T-cell (primary cell): ENCODE measurements around the gene CADM1. TPM values are rescaled to one million over a fixed set of nuclear protein-coding genes. Genes with fewer than 3 reads are reported as not detected.

ENCODE experiments used
- ATAC-seq, 4 experiments: fragments of 200-7000 bp in 3 of 4; fragments of 150-1000 bp in 1 of 4; cut with Tn5 transposase; replicated peaks in 1 of 4; 1 replicate in 3 of 4; 2 replicates in 1 of 4; pipeline ENCODE4 v1.10.0; 2021; ENCODE audit warnings: moderate library complexity in 3 of 4, mild to moderate bottlenecking in 2 of 4, moderate number of reproducible peaks in 1 of 4
- CTCF ChIA-PET, 2 donors: fragments of 300-600 bp; sonication (Branson Sonifier 250); formaldehyde crosslinking; loops; one replicate each; lab custom pipeline; 2022; ENCODE audit warnings: antibody characterized with exemption in 2 of 2; lab: Charles Lee
- POLR2A ChIA-PET, 2 donors: fragments of 300-600 bp; sonication (Branson Sonifier 250); formaldehyde crosslinking; loops; one replicate each; lab custom pipeline; 2022; ENCODE audit warnings: antibody characterized with exemption in 2 of 2; lab: Charles Lee
- DNase-seq, 35 experiments: peaks; one replicate each; pipeline versions ENCODE4 v3.0.0 to v3.0.0-alpha.2; 2013 to 2023
- H3K27ac ChIP-seq: one replicate; pipeline ENCODE4 v1.5.1; 2013; ENCODE audit warnings: low read length
- H3K27me3 ChIP-seq, 2 experiments: replicated peaks in 1 of 2; 1 replicate in 1 of 2; 2 replicates in 1 of 2; pipeline versions ENCODE4 v1.6.1 to v1.7.0; 2013; ENCODE audit warnings: low read length in 1 of 2, mixed read lengths in 1 of 2; ENCODE audit not compliant: control insufficient read depth in 2 of 2, insufficient read depth in 2 of 2; ENCODE audit errors: extremely low read depth in 1 of 2
- H3K36me3 ChIP-seq, 2 donors: 1 replicate in 1 of 2; 2 replicates in 1 of 2; pipeline versions ENCODE4 v1.6.1 to v1.7.0; 2013; ENCODE audit warnings: low read length in 1 of 2; ENCODE audit not compliant: control insufficient read depth in 2 of 2, insufficient read depth in 1 of 2; ENCODE audit errors: extremely low read depth in 1 of 2
- H3K4me1 ChIP-seq, 2 experiments: 1 replicate in 1 of 2; 2 replicates in 1 of 2; pipeline versions ENCODE4 v1.6.1 to v1.7.0; 2013; ENCODE audit warnings: low read length in 2 of 2, mixed read lengths in 1 of 2; ENCODE audit not compliant: insufficient read depth in 2 of 2, control insufficient read depth in 1 of 2; ENCODE audit errors: extremely low read depth in 1 of 2
- H3K4me3 ChIP-seq, 2 donors: 1 replicate in 1 of 2; 2 replicates in 1 of 2; pipeline versions ENCODE4 v1.5.1 to v1.7.0; 2013; ENCODE audit warnings: mild to moderate bottlenecking in 2 of 2, low read length in 1 of 2, moderate library complexity in 1 of 2; ENCODE audit not compliant: control insufficient read depth in 1 of 2; ENCODE audit errors: extremely low read depth in 1 of 2
- H3K9me3 ChIP-seq: 2 replicates; pipeline ENCODE4 v1.7.0; 2013
- H3K27ac Mint-ChIP-seq, 2 donors: one replicate each; pipeline ENCODE4 v1.8.0; 2020 to 2021; ENCODE audit warnings: mild to moderate bottlenecking in 2 of 2, mixed read lengths in 2 of 2
- H3K27me3 Mint-ChIP-seq, 2 donors: one replicate each; pipeline ENCODE4 v1.8.0; 2021 to 2022; ENCODE audit warnings: mixed read lengths in 2 of 2
- H3K36me3 Mint-ChIP-seq: one replicate; pipeline ENCODE4 v1.8.0; 2021; ENCODE audit warnings: mixed read lengths
- H3K4me1 Mint-ChIP-seq, 3 donors: one replicate each; pipeline ENCODE4 v1.8.0; 2020 to 2022; ENCODE audit warnings: mixed read lengths in 3 of 3, mild to moderate bottlenecking in 1 of 3
- H3K4me3 Mint-ChIP-seq, 3 donors: one replicate each; pipeline ENCODE4 v1.8.0; 2020 to 2022; ENCODE audit warnings: mild to moderate bottlenecking in 3 of 3, mixed read lengths in 3 of 3, moderate library complexity in 3 of 3
- H3K9me3 Mint-ChIP-seq, 3 donors: one replicate each; pipeline ENCODE4 v1.8.0; 2020 to 2022; ENCODE audit warnings: mixed read lengths in 3 of 3
- WGBS: methylation state at CpG from one replicate; pipeline ENCODE4 v1.1.5; 2013; ENCODE audit warnings: missing lambda C conversion rate; ENCODE audit not compliant: insufficient coverage; 5-methylcytosine and 5-hydroxymethylcytosine counted together
- total RNA-seq, 35 experiments: library from RNA in 6 of 35; stranded (reverse) in 6 of 35; fragments of 120-200 nt in 1 of 35; gene quantifications; one replicate each; pipeline versions ENCODE4 v1.2.1 to v1.2.4 and lab custom pipeline; 2013 to 2026

The CADM1 gene
- total RNA-seq, 5 donors from 2014 or later (not counting 1 experiment from before 2014, with no cell fraction given), result 2.1 to 6.7 (median 3.1) TPM

- Histone ChIP-seq H3K9me3 (no peaks in the 10 kb centered on the region), H3K27me3 (peaks cover 24 to 42% of the 10 kb centered on the region in 2 experiments), H3K4me1 (peaks cover 4 to 32% of the 10 kb centered on the region in 2 experiments), H3K36me3 (no peaks in the 10 kb centered on the region), H3K4me3 (no peak overlapping the region), H3K27ac (no peak overlapping the region)
- Mint-ChIP-seq H3K27me3 (peaks cover 21 to 23% of the 10 kb centered on the region in 2 donors), H3K27ac (no peak overlapping the region), H3K4me1 (peaks cover 5 to 13% (median 10%) of the 10 kb centered on the region in 3 donors), H3K4me3 (no peak overlapping the region), H3K9me3 (no peaks in the 10 kb centered on the region), H3K36me3 (no peaks in the 10 kb centered on the region)
- ChIA-PET POLR2A (no interaction called here), CTCF (no interaction called here)
- WGBS, result no CpG with 5 or more reads among the region's 2 CpGs
- ATAC-seq (no peak), DNase-seq (no peak)
These were observed 4.3 kb downstream of the CADM1 start for GRCh38 chr11:115499891-115500290.

- no peaks in the 10 kb centered on the region for H3K9me3 ChIP-seq
- DNase-seq (no peak), ATAC-seq (no peak)
- Mint-ChIP-seq H3K27me3 (peaks cover 17 to 19% of the 10 kb centered on the region in 2 donors), H3K27ac (no peak overlapping the region), H3K4me1 (peaks cover 0 to 9% (median 6%) of the 10 kb centered on the region in 3 donors), H3K9me3 (no peaks in the 10 kb centered on the region), H3K4me3 (no peak overlapping the region), H3K36me3 (no peaks in the 10 kb centered on the region)
- no peak overlapping the region for H3K27ac ChIP-seq
- CTCF ChIA-PET, result no interaction called here
- H3K27me3 ChIP-seq, result peaks cover 21 to 36% of the 10 kb centered on the region in 2 experiments
- H3K36me3 ChIP-seq, result no peaks in the 10 kb centered on the region
- POLR2A ChIA-PET, result interaction anchor here in 1 of 2 donors (0.6 kb wide), 1 partner anchor 33 kb away, joined by 3 read pairs; no protein-coding TSS in a partner anchor
- 80% methylated on average over 4 of the region's 4 CpGs for WGBS
- H3K4me1 ChIP-seq, result peaks cover 4 to 27% of the 10 kb centered on the region in 2 experiments
- no peak overlapping the region for H3K4me3 ChIP-seq
These were observed 4.9 kb downstream of the CADM1 start for GRCh38 chr11:115499241-115499799.

GRCh38 chr11:115498354-115498753, 5.9 kb downstream of the CADM1 start:
- Histone ChIP-seq H3K27ac (no peak overlapping the region), H3K4me1 (peaks cover 2 to 17% of the 10 kb centered on the region in 2 experiments), H3K9me3 (no peaks in the 10 kb centered on the region), H3K36me3 (no peaks in the 10 kb centered on the region), H3K4me3 (no peak overlapping the region), H3K27me3 (peaks cover 21 to 26% of the 10 kb centered on the region in 2 experiments)
- H3K4me3 Mint-ChIP-seq, result no peak overlapping the region
- peaks cover 16 to 17% of the 10 kb centered on the region in 2 donors for H3K27me3 Mint-ChIP-seq
- WGBS, result 89% methylated on average over 6 of the region's 9 CpGs
- H3K36me3 Mint-ChIP-seq, result no peaks in the 10 kb centered on the region
- no peaks in the 10 kb centered on the region for H3K9me3 Mint-ChIP-seq
- ChIA-PET CTCF (interaction anchor here in 1 of 2 donors (0.6 kb wide), 1 partner anchor 51 kb away, joined by 6 read pairs; no protein-coding TSS in a partner anchor), POLR2A (interaction anchor here in 1 of 2 donors (0.5 kb wide), 1 partner anchor 795 kb away, joined by 6 read pairs; no protein-coding TSS in a partner anchor)
- H3K4me1 Mint-ChIP-seq, result peaks cover 0 to 4% (median 0%) of the 10 kb centered on the region in 3 donors
- H3K27ac Mint-ChIP-seq, result no peak overlapping the region
- DNase-seq (no peak), ATAC-seq (no peak)

GRCh38 chr11:115497303-115497702, 6.9 kb downstream of the CADM1 start:
- no peaks in the 10 kb centered on the region for H3K36me3 Mint-ChIP-seq
- ATAC-seq, result no peak
- CTCF ChIA-PET, result no interaction called here
- 45% methylated on average over 2 of the region's 2 CpGs for WGBS
- no peak overlapping the region for H3K27ac Mint-ChIP-seq
- no peaks in the 10 kb centered on the region for H3K9me3 Mint-ChIP-seq
- no peak overlapping the region for H3K4me3 Mint-ChIP-seq
- DNase-seq, result no peak
- H3K27me3 Mint-ChIP-seq, result peaks cover 17 to 18% of the 10 kb centered on the region in 2 donors
- H3K27ac ChIP-seq, result no peak overlapping the region
- peaks cover 0 to 4% (median 0%) of the 10 kb centered on the region in 3 donors for H3K4me1 Mint-ChIP-seq
- H3K4me1 ChIP-seq, result peaks cover 0 to 8% of the 10 kb centered on the region in 2 experiments
- no peaks in the 10 kb centered on the region for H3K9me3 ChIP-seq
- H3K27me3 ChIP-seq, result peaks cover 17 to 21% of the 10 kb centered on the region in 2 experiments
- no peaks in the 10 kb centered on the region for H3K36me3 ChIP-seq
- POLR2A ChIA-PET, result no interaction called here
- H3K4me3 ChIP-seq, result no peak overlapping the region

GRCh38 chr11:115496892-115497291, 7.3 kb downstream of the CADM1 start:
- Histone ChIP-seq H3K4me3 (no peak overlapping the region), H3K36me3 (no peaks in the 10 kb centered on the region), H3K9me3 (no peaks in the 10 kb centered on the region), H3K4me1 (peaks cover 0 to 4% of the 10 kb centered on the region in 2 experiments), H3K27ac (no peak overlapping the region), H3K27me3 (peaks cover 15 to 19% of the 10 kb centered on the region in 2 experiments)
- Mint-ChIP-seq H3K27me3 (peaks cover 17 to 18% of the 10 kb centered on the region in 2 donors), H3K36me3 (no peaks in the 10 kb centered on the region), H3K9me3 (no peaks in the 10 kb centered on the region), H3K4me1 (peaks cover 0 to 4% (median 0%) of the 10 kb centered on the region in 3 donors), H3K4me3 (no peak overlapping the region), H3K27ac (no peak overlapping the region)
- ChIA-PET POLR2A (no interaction called here), CTCF (no interaction called here)
- 50% methylated on average over 2 of the region's 3 CpGs for WGBS
- ATAC-seq, result no peak
- no peak for DNase-seq

- Mint-ChIP-seq H3K36me3 (no peaks in the 10 kb centered on the region), H3K27ac (no peak overlapping the region), H3K4me1 (peaks cover 0 to 4% (median 0%) of the 10 kb centered on the region in 3 donors), H3K4me3 (no peak overlapping the region), H3K27me3 (peaks cover 18 to 24% of the 10 kb centered on the region in 2 donors), H3K9me3 (peaks cover 0 to 9% (median 0%) of the 10 kb centered on the region in 3 donors)
- POLR2A ChIA-PET, result no interaction called here
- Histone ChIP-seq H3K27ac (no peak overlapping the region), H3K36me3 (no peaks in the 10 kb centered on the region), H3K4me3 (no peak overlapping the region), H3K9me3 (no peaks in the 10 kb centered on the region), H3K4me1 (no peaks in the 10 kb centered on the region), H3K27me3 (peaks cover 3 to 4% of the 10 kb centered on the region in 2 experiments)
- CTCF ChIA-PET, result interaction anchor here in 1 of 2 donors (0.7 kb wide), 1 partner anchor 549 kb away, joined by 4 read pairs; no protein-coding TSS in a partner anchor
- ATAC-seq, result no peak
- no peak for DNase-seq
- no CpG with 5 or more reads among the region's 2 CpGs for WGBS
These were observed 10.3 kb downstream of the CADM1 start for GRCh38 chr11:115493905-115494304.
